Measurements from ENCODE around the gene ANXA8. TPM values are rescaled to one million over a fixed set of nuclear protein-coding genes. Genes with fewer than 3 reads are reported as not detected.
"Not testable (repeated sequence)": the region's sequence is repeated elsewhere in the genome, so short reads cannot be mapped to it uniquely, and the experiment has no call there.

ANXA8 gene
- total RNA-seq, 1 experiment from 2014 or later, result not detected

- DNase-seq (ENCODE audit: extremely low read depth, low read depth), result not testable (repeated sequence)
Measured at GRCh38 chr10:47465216-47465917, 18.5 kb downstream of the ANXA8 start.

GRCh38 chr10:47462577-47463358, 21.1 kb downstream of the ANXA8 start:
- not testable (repeated sequence) for DNase-seq (ENCODE audit: extremely low read depth, low read depth)

- DNase-seq (ENCODE audit: extremely low read depth, low read depth), result peak; percentile 5
Measured at GRCh38 chr10:47461261-47461687, 22.6 kb downstream of the ANXA8 start.

GRCh38 chr10:47458466-47459154, 25.3 kb downstream of the ANXA8 start:
- DNase-seq (ENCODE audit: extremely low read depth, low read depth), result no peak

GRCh38 chr10:47457826-47458225, 26.1 kb downstream of the ANXA8 start:
- no peak for DNase-seq (ENCODE audit: extremely low read depth, low read depth)

- DNase-seq (ENCODE audit: extremely low read depth, low read depth), result no peak
Measured at GRCh38 chr10:47457528-47457820, 26.4 kb downstream of the ANXA8 start.

- no peak for DNase-seq (ENCODE audit: extremely low read depth, low read depth)
Measured at GRCh38 chr10:47456794-47457527, 27.0 kb downstream of the ANXA8 start.

- DNase-seq (ENCODE audit: extremely low read depth, low read depth), result no peak
Measured at GRCh38 chr10:47456079-47456785, 27.7 kb downstream of the ANXA8 start.

- not testable (repeated sequence) for DNase-seq (ENCODE audit: extremely low read depth, low read depth)
Measured at GRCh38 chr10:47455350-47456078, 28.4 kb downstream of the ANXA8 start.

GRCh38 chr10:47454780-47455058, 29.2 kb downstream of the ANXA8 start:
- no peak for DNase-seq (ENCODE audit: extremely low read depth, low read depth)

GRCh38 chr10:47454008-47454779, 29.7 kb downstream of the ANXA8 start:
- no peak for DNase-seq (ENCODE audit: extremely low read depth, low read depth)

GRCh38 chr10:47453141-47454007, 30.5 kb downstream of the ANXA8 start:
- DNase-seq (ENCODE audit: extremely low read depth, low read depth), result no peak

- no peak for DNase-seq (ENCODE audit: extremely low read depth, low read depth)
Measured at GRCh38 chr10:47452495-47453140, 31.3 kb downstream of the ANXA8 start.

- DNase-seq (ENCODE audit: extremely low read depth, low read depth), result no peak
Measured at GRCh38 chr10:47451998-47452494, 31.9 kb downstream of the ANXA8 start.

GRCh38 chr10:47451273-47451997, 32.5 kb downstream of the ANXA8 start:
- DNase-seq (ENCODE audit: extremely low read depth, low read depth), result no peak

- DNase-seq (ENCODE audit: extremely low read depth, low read depth), result no peak
Measured at GRCh38 chr10:47450442-47450841, 33.5 kb downstream of the ANXA8 start.

- no peak for DNase-seq (ENCODE audit: extremely low read depth, low read depth)
Measured at GRCh38 chr10:47449979-47450378, 33.9 kb downstream of the ANXA8 start.
